ENCODE results near the gene ZCCHC3. TPM values are rescaled to one million over a fixed set of nuclear protein-coding genes. Genes with fewer than 3 reads are reported as not detected.

ZCCHC3 gene
- total RNA-seq, 2 donors from 2014 or later = 39.5 to 46.1 TPM

DNA sequence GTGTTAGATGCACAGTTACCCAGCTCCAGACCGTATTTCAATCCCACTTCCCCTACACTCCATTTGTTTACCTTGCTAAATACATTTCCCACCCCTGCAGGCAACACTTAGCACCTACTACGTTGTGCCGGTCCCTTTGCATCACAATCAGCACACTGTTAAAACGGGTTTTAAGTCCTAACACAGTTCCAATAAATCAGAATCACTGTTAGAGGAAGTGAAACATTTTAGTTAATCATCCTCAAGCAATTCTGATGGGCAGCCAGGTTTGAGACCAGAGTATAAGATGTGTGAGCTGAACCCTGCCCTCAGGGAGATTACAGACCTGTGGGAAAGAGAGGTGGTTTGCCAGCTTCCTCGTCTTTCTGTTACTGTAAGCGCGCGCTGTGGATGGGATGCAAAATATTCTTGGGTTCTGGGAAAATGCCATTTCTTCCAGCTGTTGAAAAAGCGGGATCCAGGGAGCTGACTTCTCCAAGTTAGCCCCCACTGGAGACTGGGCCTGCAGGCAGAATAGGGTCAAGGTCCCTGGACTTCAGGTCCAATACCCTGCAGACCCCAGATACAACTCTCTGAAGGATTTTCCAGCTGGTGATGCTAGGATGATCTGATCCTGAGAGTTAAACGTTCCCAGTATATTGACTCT lies 3.1 kb downstream of the ZCCHC3 start:
- Mint-ChIP-seq H3K27ac (peak overlapping the region; percentile 97), H3K4me3 (peak overlapping the region; percentile 96), H3K4me1 (peaks cover 38% of the 10 kb centered on the region), H3K27me3 (ENCODE audit: insufficient read depth) (peaks cover 17% of the 10 kb centered on the region), H3K9me3 (peaks cover 3% of the 10 kb centered on the region), H3K36me3 (ENCODE audit: low read depth) (peaks cover 13% of the 10 kb centered on the region)
- peaks cover 9% of the 10 kb centered on the region for H3K4me1 ChIP-seq (ENCODE audit: control insufficient read depth, insufficient read depth, low read length)
- no peak for TF ChIP-seq CTCF (conservative IDR thresholded peaks at IDR 0.05)
- H3K27ac ChIP-seq (ENCODE audit: low read depth, low read length) = peak overlapping the region; percentile 58
- H3K9me3 ChIP-seq (ENCODE audit: control insufficient read depth, low read length) = no peaks in the 10 kb centered on the region
- H3K36me3 ChIP-seq (ENCODE audit: control insufficient read depth, insufficient read depth, low read length) = peaks cover 3% of the 10 kb centered on the region
- DNase-seq = peak; percentile 86
- H3K27me3 ChIP-seq (ENCODE audit: control insufficient read depth, insufficient read depth, low read length, poor library complexity, severe bottlenecking) = no peaks in the 10 kb centered on the region
- 16 to 21% methylated on average over 5 to 10 of the region's 10 CpGs for WGBS, 2 experiments (ENCODE audit: insufficient coverage in 1 of 2, insufficient read length in 1 of 2)
- peak overlapping the region; percentile 90 for H3K4me3 ChIP-seq (ENCODE audit: low read length)
- H3K9ac ChIP-seq (ENCODE audit: extremely low read depth, low read length, poor library complexity, severe bottlenecking) = no peak overlapping the region

GRCh38 chr20:301886-302848 lies 4.8 kb downstream of the ZCCHC3 start:
- Histone ChIP-seq H3K27ac (ENCODE audit: low read depth, low read length) (no peak overlapping the region), H3K9me3 (ENCODE audit: control insufficient read depth, low read length) (no peaks in the 10 kb centered on the region), H3K36me3 (ENCODE audit: control insufficient read depth, insufficient read depth, low read length) (peaks cover 3% of the 10 kb centered on the region), H3K4me1 (ENCODE audit: control insufficient read depth, insufficient read depth, low read length) (peaks cover 9% of the 10 kb centered on the region), H3K9ac (ENCODE audit: extremely low read depth, low read length, poor library complexity, severe bottlenecking) (no peak overlapping the region), H3K4me3 (ENCODE audit: low read length) (no peak overlapping the region), H3K27me3 (ENCODE audit: control insufficient read depth, insufficient read depth, low read length, poor library complexity, severe bottlenecking) (no peaks in the 10 kb centered on the region)
- Mint-ChIP-seq H3K27me3 (ENCODE audit: insufficient read depth) (peaks cover 13% of the 10 kb centered on the region), H3K36me3 (ENCODE audit: low read depth) (peaks cover 13% of the 10 kb centered on the region), H3K4me3 (no peak overlapping the region), H3K9me3 (peaks cover 3% of the 10 kb centered on the region), H3K27ac (peak overlapping the region; percentile 60), H3K4me1 (peaks cover 30% of the 10 kb centered on the region)
- TF ChIP-seq CTCF (conservative IDR thresholded peaks at IDR 0.05) = no peak
- no peak for DNase-seq
- WGBS, 2 experiments (ENCODE audit: insufficient coverage in 1 of 2, insufficient read length in 1 of 2) = 70 to 74% methylated on average over 11 to 13 of the region's 13 CpGs

DNA sequence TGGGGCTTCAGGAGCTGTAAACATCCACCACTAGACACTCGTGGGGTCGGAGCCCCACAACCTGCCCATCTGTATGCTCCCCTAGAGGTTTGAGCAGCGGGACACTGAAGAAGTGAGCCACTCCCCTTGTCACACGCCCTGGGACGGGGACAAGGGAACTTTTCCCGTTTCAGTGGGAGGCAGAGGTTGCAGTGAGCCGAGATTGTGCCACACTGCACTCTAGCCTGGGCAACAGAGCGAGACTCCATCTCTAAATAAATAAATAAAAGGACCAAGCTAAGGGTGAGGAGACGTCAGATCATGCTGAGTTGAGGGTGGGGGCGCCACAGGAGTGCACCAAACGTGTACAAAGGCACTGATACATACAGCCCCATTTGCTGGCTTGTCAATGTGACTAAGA lies 8.4 kb downstream of the ZCCHC3 start:
- no peak overlapping the region for H3K27ac ChIP-seq (ENCODE audit: low read depth, low read length)
- no peak overlapping the region for H3K9ac ChIP-seq (ENCODE audit: extremely low read depth, low read length, poor library complexity, severe bottlenecking)
- no peak for DNase-seq
- H3K9me3 ChIP-seq (ENCODE audit: control insufficient read depth, low read length) = no peaks in the 10 kb centered on the region
- Mint-ChIP-seq H3K27ac (no peak overlapping the region), H3K36me3 (ENCODE audit: low read depth) (peaks cover 4% of the 10 kb centered on the region), H3K27me3 (ENCODE audit: insufficient read depth) (peaks cover 13% of the 10 kb centered on the region), H3K9me3 (no peaks in the 10 kb centered on the region), H3K4me1 (peaks cover 29% of the 10 kb centered on the region), H3K4me3 (no peak overlapping the region)
- no peaks in the 10 kb centered on the region for H3K27me3 ChIP-seq (ENCODE audit: control insufficient read depth, insufficient read depth, low read length, poor library complexity, severe bottlenecking)
- no peaks in the 10 kb centered on the region for H3K36me3 ChIP-seq (ENCODE audit: control insufficient read depth, insufficient read depth, low read length)
- H3K4me3 ChIP-seq (ENCODE audit: low read length) = no peak overlapping the region
- 67 to 78% methylated on average over 3 to 11 of the region's 11 CpGs for WGBS, 2 experiments (ENCODE audit: insufficient coverage in 1 of 2, insufficient read length in 1 of 2)
- peaks cover 9% of the 10 kb centered on the region for H3K4me1 ChIP-seq (ENCODE audit: control insufficient read depth, insufficient read depth, low read length)
- TF ChIP-seq CTCF (conservative IDR thresholded peaks at IDR 0.05) = no peak
